ENCODE measurements around the gene IL17RE. TPM values are rescaled to one million over a fixed set of nuclear protein-coding genes. Genes with fewer than 3 reads are reported as not detected.

IL17RE gene
- total and polyA plus RNA-seq, 2 of the 13 experiments (the other 11 are each of a cell fraction or from before 2014, with no cell fraction given): 14.5 to 24.1 TPM

GRCh38 chr3:9951598-9951961, 48.9 kb downstream of the IL17RE start:
- FAIRE-seq (no peak), DNase-seq (ENCODE audit: low spot score) (no peak), ATAC-seq (no peak)
- Histone ChIP-seq H3K27me3 (ENCODE audit: control insufficient read depth in 1 of 2, insufficient read depth in 2 of 2, low read length in 2 of 2) (no peaks in the 10 kb centered on the region), H3K9ac (ENCODE audit: insufficient read depth, low read depth, low read length) (no peak overlapping the region), H3K4me1 (ENCODE audit: insufficient read depth, low read length) (peaks cover 49% of the 10 kb centered on the region), H3K27ac (ENCODE audit: extremely low read length, insufficient read depth, low read length) (no peak overlapping the region), H2AFZ (ENCODE audit: low read length) (no peak overlapping the region), H3K4me2 (ENCODE audit: low read depth, low read length) (no peak overlapping the region), H3K36me3 (replicated peaks in 1 of 2; ENCODE audit: control insufficient read depth in 1 of 2, insufficient read depth in 2 of 2, low read length in 2 of 2) (no peaks in the 10 kb centered on the region; a peak in 2 of 5 replicates), H3K4me3 (replicated peaks in 1 of 3; ENCODE audit: insufficient read depth in 1 of 3, low read depth in 2 of 3, low read length in 3 of 3) (no peak overlapping the region), H4K20me1 (ENCODE audit: insufficient read depth, low read length) (no peaks in the 10 kb centered on the region), H3K9me3 (ENCODE audit: low read length) (no peaks in the 10 kb centered on the region), H3K79me2 (ENCODE audit: insufficient read depth, low read length) (peaks cover 3% of the 10 kb centered on the region)
- 86% methylated on average over 10 of the region's 10 CpGs for WGBS (ENCODE audit: low lambda C conversion rate)
- ChIA-PET POLR2A (no interaction called here), CTCF (ENCODE audit: low intra/inter-chr PET ratio, low total read pairs) (no interaction called here)
- no TSS peak for BruUV-seq (replicated peaks)
- intact Hi-C loops (cut with micrococcal nuclease; ENCODE audit: unreplicated experiment): no loop called here
- TF ChIP-seq ZMYM3 (CRISPR knock-in tag; IDR thresholded peaks at IDR 0.05) (peak; percentile 79), ZFP36 (IDR thresholded peaks at IDR 0.05; ENCODE audit: borderline replicate concordance, low read depth, low read length, partially characterized antibody) (peak; percentile 17), ZNF768 (CRISPR knock-in tag; IDR thresholded peaks at IDR 0.05) (peak; percentile 99), ATF7-NPFF (CRISPR knock-in tag; IDR thresholded peaks at IDR 0.05; ENCODE audit: low read depth) (no peak), MAFK (conservative IDR thresholded peaks at IDR 0.05 in 1 of 2, IDR thresholded peaks at IDR 0.05 in 1 of 2; ENCODE audit: low read length in 2 of 2) (no peak)
- in situ Hi-C loops (cut with HindIII; ENCODE audit: extremely low pct_ligation_motif_present, low pct_unique_long_range_greater_than_20kb): no loop called here

- Histone ChIP-seq H2AFZ (ENCODE audit: low read length) (no peak within 1 kb of the TSS), H3K27me3 (ENCODE audit: control insufficient read depth in 1 of 2, insufficient read depth in 2 of 2, low read length in 2 of 2) (no peaks in the 10 kb centered on the region), H3K27ac (ENCODE audit: extremely low read length, insufficient read depth, low read length) (no peak within 1 kb of the TSS), H3K9me3 (ENCODE audit: low read length) (no peaks in the 10 kb centered on the region), H4K20me1 (ENCODE audit: insufficient read depth, low read length) (no peaks in the 10 kb centered on the region), H3K9ac (ENCODE audit: insufficient read depth, low read depth, low read length) (no peak within 1 kb of the TSS), H3K79me2 (ENCODE audit: insufficient read depth, low read length) (peaks cover 3% of the 10 kb centered on the region), H3K4me3 (replicated peaks in 1 of 3; ENCODE audit: insufficient read depth in 1 of 3, low read depth in 2 of 3, low read length in 3 of 3) (no peak within 1 kb of the TSS), H3K36me3 (replicated peaks in 1 of 2; ENCODE audit: control insufficient read depth in 1 of 2, insufficient read depth in 2 of 2, low read length in 2 of 2) (no peaks in the 10 kb centered on the region; a peak in 2 of 5 replicates), H3K4me2 (ENCODE audit: low read depth, low read length) (no peak within 1 kb of the TSS), H3K4me1 (ENCODE audit: insufficient read depth, low read length) (peaks cover 53% of the 10 kb centered on the region)
- intact Hi-C loops (cut with micrococcal nuclease; ENCODE audit: unreplicated experiment) (no loop called here), in situ Hi-C loops (cut with HindIII; ENCODE audit: extremely low pct_ligation_motif_present, low pct_unique_long_range_greater_than_20kb) (no loop called here)
- no peak for ATAC-seq
- DNase-seq (ENCODE audit: low spot score): no peak
- ChIA-PET CTCF (ENCODE audit: low intra/inter-chr PET ratio, low total read pairs) (no interaction called here), POLR2A (no interaction called here)
- WGBS (ENCODE audit: low lambda C conversion rate): 98% methylated on average over 49 of the region's 52 CpGs
- BruUV-seq (replicated peaks): no TSS peak
- no peak for FAIRE-seq
- TF ChIP-seq FOXO1 (CRISPR knock-in tag; IDR thresholded peaks at IDR 0.05) (no peak), ZFP36 (IDR thresholded peaks at IDR 0.05; ENCODE audit: borderline replicate concordance, low read depth, low read length, partially characterized antibody) (peak; percentile 12), XRCC5 (optimal IDR thresholded peaks at IDR 0.05; ENCODE audit: low read length) (no peak), ARNTL (CRISPR knock-in tag; IDR thresholded peaks at IDR 0.05) (no peak), POGK (CRISPR knock-in tag; conservative IDR thresholded peaks at IDR 0.05) (no peak), AGO2 (optimal IDR thresholded peaks at IDR 0.05; ENCODE audit: low read depth, low read length) (peak; percentile 84), RBFOX2 (IDR thresholded peaks at IDR 0.05; ENCODE audit: low read depth, low read length) (peak; percentile 70), TSC22D2 (CRISPR knock-in tag; IDR thresholded peaks at IDR 0.05; ENCODE audit: borderline replicate concordance) (no peak), ATF7 (IDR thresholded peaks at IDR 0.05) (peak; percentile 87), ATF7 (CRISPR knock-in tag; IDR thresholded peaks at IDR 0.05) (no peak), MTF1 (CRISPR knock-in tag; IDR thresholded peaks at IDR 0.05) (no peak), MXD1 (CRISPR knock-in tag; IDR thresholded peaks at IDR 0.05) (no peak)
Observed at GRCh38 chr3:9951962-9952805, 49.5 kb downstream of the IL17RE start, which contains the start of gene PRRT3. PRRT3 (minus strand) TSS chr3:9952408; CDS start chr3:9950115, 2,293 bp downstream.

All from HepG2 (cell line).